Stimulated activated CD4-positive, alpha-beta T cell treated with anti-CD3 and anti-CD28 coated beads, Interleukin-2, amount 100 ng/mL, for 24 hours (primary cell): ENCODE measurements around the gene TRIP12.
"Not testable (repeated sequence)": the region's sequence is repeated elsewhere in the genome, so short reads cannot be mapped to it uniquely, and the experiment has no call there.

Experiments
- DNase-seq, 2 donors: peaks; one replicate each; pipeline ENCODE4 v3.0.0-alpha.2; 2020

Gene TRIP12

GRCh38 chr2:229917793-229918192, 4.0 kb downstream of the TRIP12 start:
- DNase-seq = no peak

GRCh38 chr2:229914171-229914570, 7.6 kb downstream of the TRIP12 start:
- DNase-seq = no peak

DNA sequence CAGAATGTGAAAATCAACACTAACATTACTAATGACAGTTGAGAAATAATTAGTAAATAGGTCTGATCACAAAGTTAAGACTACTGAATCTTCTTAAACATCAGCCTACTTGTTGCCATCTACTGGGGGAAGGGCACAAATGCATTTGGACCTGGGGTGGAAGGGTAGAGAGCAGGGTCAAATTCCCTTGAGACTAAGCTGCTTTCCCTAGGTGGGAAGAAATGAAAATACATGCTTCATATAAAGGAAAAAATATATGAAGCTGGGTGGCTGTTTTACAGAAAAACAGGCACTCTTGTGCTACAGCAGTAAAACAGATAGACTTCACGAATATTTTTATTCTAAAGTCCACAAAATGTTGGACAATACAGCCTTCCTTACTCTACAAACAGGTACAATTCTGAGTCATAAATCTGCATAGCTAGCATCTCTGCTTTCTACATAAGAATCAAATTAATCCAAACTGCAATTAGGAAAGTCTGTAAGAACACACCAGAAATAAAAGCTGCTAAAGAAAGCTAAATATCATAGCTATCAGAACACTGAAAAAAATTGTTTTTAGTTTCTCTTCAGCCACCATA, 10.9 kb downstream of the TRIP12 start:
- no peak for DNase-seq

GRCh38 chr2:229910147-229910831, 11.5 kb downstream of the TRIP12 start:
- DNase-seq = no peak

GRCh38 chr2:229909090-229909489, 12.7 kb downstream of the TRIP12 start:
- no peak for DNase-seq

DNA sequence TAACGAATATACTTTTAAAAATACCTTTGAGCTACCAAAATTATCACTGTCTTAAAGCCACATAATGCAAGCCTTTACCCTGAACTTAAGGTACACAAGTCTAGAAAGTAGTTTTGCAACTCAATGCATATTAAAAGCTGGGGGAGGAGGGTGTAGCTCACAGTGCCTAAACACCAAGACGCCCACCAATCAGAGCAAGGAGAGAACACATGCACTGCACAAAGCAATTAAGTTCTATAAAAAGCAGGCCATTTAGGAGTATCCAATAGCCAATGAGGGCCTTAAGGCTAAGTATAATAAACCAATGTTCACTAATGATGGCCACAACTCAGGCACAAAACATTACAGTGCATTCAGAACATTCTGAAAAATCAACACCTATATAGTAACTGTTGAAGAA, 16.2 kb downstream of the TRIP12 start:
- no peak for DNase-seq

- no peak for DNase-seq
These were observed 18.8 kb downstream of the TRIP12 start for GRCh38 chr2:229903037-229903436.

- no peak for DNase-seq
These were observed 20.0 kb downstream of the TRIP12 start for GRCh38 chr2:229901819-229902218.

DNA sequence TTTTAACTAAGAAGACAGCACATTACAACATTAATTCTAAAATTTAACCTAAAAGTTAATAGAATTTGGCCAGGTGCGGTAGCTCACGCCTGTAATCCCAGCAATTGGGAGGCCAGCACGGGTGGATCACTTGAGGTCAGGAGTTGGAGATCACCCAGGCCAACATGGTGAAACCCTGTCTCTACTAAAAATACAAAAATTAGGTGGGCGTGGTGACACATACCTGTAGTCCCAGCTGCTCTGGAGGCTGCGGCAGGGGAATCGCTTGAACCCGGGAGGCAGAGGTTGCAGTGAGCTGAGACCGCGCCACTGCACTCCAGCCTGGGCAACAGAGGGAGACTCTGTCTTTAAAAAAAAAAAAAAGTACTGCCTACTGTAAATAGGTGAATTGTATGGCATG, 21.3 kb downstream of the TRIP12 start:
- DNase-seq = not testable (repeated sequence)

- DNase-seq = no peak
These were observed 21.8 kb downstream of the TRIP12 start for GRCh38 chr2:229900012-229900411.

DNA sequence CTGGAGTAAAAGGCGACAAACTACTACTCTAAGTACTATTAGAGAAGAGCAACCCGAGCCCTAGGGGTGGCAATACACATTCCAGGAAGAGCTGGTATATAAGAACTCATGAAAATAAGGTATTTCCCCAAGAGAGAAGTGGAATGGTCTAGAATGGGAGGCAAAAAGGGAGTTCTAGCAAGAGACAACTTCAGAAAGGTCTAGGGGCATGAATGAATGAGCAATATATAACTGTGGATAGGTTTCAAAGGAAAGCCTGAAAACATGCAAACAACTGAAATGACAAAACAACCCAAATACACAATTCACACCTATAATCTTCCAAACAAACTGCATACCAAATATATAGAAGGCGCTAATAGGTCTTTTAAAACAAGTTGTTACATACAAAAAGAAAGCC, 22.2 kb downstream of the TRIP12 start:
- DNase-seq = no peak

GRCh38 chr2:229896857-229897256, 25.0 kb downstream of the TRIP12 start:
- no peak for DNase-seq

- no peak for DNase-seq
These were observed 32.8 kb downstream of the TRIP12 start for GRCh38 chr2:229889023-229889422.

GRCh38 chr2:229888031-229888430, 33.8 kb downstream of the TRIP12 start:
- no peak for DNase-seq

DNA sequence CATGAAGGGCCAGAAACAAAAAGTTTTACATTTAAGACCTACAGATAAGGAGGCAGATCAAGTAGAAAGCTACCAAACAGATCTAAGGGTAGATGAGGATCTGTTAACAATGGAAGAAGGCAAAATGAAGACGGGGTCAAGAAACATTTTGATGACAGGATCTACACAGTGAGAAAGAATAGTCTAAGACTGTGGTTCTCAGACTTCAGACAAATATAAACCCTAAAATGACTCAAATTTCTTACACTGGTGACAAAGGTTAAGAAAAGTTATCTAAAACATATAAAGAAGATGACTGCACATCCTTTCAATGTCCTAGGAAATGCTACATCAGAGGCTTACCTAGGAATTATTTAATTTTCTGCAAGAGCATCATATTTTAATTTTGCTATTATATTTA, 34.4 kb downstream of the TRIP12 start:
- no peak for DNase-seq

DNA sequence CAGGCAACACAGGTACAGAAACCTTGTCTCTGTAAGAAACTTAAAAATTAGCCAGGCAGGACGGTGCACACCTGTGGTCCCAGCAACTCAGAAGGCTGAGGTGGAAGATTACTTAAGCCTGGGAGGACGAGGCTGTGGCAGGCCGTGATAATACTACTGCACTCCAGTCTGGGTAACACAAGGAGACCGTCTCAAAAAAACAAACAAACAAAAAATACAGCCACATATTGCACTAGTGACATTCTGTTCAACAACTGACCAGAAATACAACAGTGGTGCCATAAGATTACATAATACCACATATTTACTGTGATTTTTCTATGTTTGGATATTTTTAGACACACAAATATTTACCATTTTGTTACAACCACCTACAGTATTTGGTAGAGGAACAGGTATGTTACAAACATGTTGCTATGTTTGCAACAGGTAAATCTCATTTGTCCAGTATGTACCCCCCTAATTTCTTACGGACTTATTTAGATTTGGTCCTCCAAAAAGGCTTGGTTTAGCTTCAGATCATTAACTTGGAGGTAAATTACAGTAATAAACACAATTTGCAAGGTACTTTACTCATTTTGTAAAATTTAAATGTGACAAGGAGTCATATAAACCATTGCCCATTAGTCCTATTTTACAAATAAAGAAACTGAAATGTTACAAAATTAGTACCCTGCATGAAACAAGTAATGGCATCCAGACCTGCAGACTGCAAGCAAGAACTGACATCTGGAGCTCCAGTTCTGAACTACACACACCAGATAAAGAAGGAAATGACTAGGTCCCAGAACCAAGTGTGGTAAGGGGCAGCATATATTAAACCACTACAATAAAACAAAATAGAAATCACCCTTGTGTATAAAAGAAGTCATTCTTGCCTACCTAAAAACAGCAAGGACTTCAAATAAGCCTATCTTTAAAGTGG, 36.8 kb downstream of the TRIP12 start:
- DNase-seq = no peak

DNA sequence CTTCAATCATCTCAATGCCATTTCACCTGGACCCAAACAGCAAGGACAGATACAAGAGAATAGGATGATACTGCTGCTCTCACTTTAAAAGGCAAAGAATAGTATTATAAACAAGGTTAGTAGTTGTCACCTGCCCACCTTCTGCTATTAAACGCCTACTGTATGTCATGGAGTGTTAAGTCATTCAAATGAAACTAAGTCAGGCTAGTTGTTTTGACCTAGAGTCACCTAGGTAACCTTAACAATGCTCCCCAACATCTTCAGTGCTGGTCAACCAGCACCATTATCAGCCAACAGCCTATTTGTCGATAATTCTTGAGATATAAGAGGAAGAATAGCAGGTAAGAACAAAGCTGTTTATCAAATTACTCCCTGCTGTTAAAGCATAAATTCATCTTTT, 39.2 kb downstream of the TRIP12 start:
- no peak for DNase-seq

- DNase-seq = no peak
These were observed 40.8 kb downstream of the TRIP12 start for GRCh38 chr2:229880892-229881586.

DNA sequence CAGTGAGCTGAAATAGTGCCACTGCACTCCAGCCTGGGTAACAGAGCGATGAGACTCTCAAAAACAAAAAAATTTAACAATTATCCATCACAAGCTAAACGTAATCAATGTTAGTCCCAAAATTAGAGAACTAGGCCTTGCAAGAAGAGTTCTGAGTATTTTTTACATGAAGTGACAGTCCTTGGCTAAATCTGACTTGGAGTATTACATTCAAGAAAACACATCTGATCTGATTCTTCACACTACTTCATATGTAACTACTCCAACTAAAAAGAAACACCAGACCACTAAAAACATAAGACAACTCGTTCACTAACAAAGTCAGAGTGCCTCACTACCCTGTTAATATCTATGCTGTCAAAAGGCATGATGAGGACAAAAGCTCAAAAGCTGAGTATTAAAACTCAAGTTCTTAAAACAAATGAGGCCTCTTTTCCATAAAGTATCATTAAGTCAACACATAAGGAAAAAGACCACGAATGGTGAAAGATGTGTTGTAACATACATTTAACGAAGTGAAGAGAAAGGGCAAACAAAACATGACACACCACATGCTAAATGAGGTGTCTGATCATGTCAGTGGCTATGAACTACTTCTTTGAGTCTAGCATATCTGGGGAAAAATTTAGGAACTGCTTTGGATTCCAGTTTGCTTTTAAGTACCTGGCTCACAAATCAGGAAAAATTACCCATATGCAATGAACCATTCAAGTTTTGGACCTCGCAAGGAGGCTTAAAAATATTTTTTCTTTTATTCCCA, 42.4 kb downstream of the TRIP12 start:
- DNase-seq = no peak

GRCh38 chr2:229875549-229875948, 46.3 kb downstream of the TRIP12 start:
- no peak for DNase-seq

DNA sequence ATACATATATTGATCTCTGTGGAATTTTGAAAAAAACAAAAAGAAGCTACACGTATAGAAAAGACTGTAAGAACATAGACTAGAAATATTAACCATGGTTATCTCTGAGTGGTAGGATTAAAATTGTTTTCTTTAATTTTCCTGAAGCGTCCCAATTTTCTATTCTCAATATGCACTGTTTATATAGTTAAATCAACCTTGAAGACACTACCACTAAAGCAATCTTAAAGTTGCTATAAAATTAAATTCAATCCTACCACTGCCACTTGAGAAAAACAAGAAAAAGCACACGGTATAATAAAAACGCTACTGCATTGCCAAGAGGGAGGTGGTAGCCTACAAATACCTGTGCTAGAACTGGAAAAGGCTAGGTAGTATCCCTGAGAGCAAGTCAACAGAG, 47.2 kb downstream of the TRIP12 start:
- no peak for DNase-seq

DNA sequence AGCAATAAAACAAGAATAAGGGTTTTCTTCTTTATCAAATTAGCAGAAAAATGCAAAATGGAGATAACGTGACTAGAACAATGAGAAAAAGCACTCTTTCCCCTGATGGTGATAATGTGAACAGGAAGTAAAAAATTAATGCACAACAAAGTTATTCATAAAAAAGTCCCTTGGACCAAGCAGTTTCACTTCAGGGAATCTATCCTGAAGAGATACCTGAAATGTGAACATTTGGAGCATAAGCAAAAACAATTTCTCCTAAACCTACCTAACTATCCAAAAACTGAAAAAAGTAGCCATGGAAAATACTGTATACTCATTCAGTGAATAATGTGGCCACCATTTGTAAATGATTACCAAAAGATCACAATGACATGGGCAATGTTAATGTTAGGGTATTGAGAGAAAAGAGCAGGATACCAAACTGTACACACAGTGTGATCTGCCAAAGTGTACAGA, 48.7 kb downstream of the TRIP12 start:
- DNase-seq = no peak
